ENCODE results near the gene F8.

F8 gene

Small RNA genes lying within 50 kb of the gene (small RNA-seq; reads per million reads assigned to genes)
- 0 reads per million in 2 experiments for gene MIR1184-1

Measured in SK-N-DZ (cell line).